B cell (primary cell): Measurements from ENCODE around the gene KCNA10. TPM values are rescaled to one million over a fixed set of nuclear protein-coding genes. Genes with fewer than 3 reads are reported as not detected.

Experiments used
- ATAC-seq: fragments of 200-7000 bp; cut with Tn5 transposase; one replicate; pipeline ENCODE4 v1.10.0; 2021; ENCODE audit warnings: low read depth, mild to moderate bottlenecking, moderate number of reproducible peaks, moderate library complexity
- CTCF ChIA-PET: fragments of 350-600 bp; sonication (Branson Sonifier 250); formaldehyde crosslinking; loops from one replicate; lab custom pipeline; 2021; ENCODE audit warnings: antibody characterized with exemption, inconsistent platforms; lab: Charles Lee
- POLR2A ChIA-PET: fragments of 350-600 bp; sonication (Branson Sonifier 250); formaldehyde crosslinking; loops from one replicate; lab custom pipeline; 2021; ENCODE audit warnings: antibody characterized with exemption; lab: Charles Lee
- DNase-seq: peaks from one replicate; pipeline ENCODE4 v3.0.0; 2013
- H2AFZ ChIP-seq: 2 replicates; pipeline ENCODE4 v1.6.1; 2012; ENCODE audit warnings: mild to moderate bottlenecking, low read depth, low read length; ENCODE audit not compliant: insufficient read depth, poor library complexity, severe bottlenecking
- H3K27ac ChIP-seq, 2 donors: 1 replicate in 1 of 2; 2 replicates in 1 of 2; pipeline ENCODE4 v1.5.1; 2012 to 2013; ENCODE audit warnings: low read length in 2 of 2, mild to moderate bottlenecking in 2 of 2, moderate library complexity in 1 of 2
- H3K27me3 ChIP-seq, 4 experiments: fragments of 200-600 bp in 1 of 4; sonication (generic) in 1 of 4; replicated peaks in 1 of 4; 1 replicate in 2 of 4; 2 replicates in 2 of 4; pipeline versions ENCODE4 v1.6.1 to v1.7.0; 2013 to 2016; ENCODE audit warnings: low read length in 3 of 4, mild to moderate bottlenecking in 2 of 4, mixed read lengths in 1 of 4, moderate library complexity in 1 of 4; ENCODE audit not compliant: insufficient read depth in 4 of 4, control insufficient read depth in 3 of 4; ENCODE audit errors: control extremely low read depth in 1 of 4
- H3K36me3 ChIP-seq, 2 experiments: replicated peaks in 1 of 2; 1 replicate in 1 of 2; 2 replicates in 1 of 2; pipeline versions ENCODE4 v1.6.1 to v1.7.1; 2013; ENCODE audit warnings: low read length in 1 of 2; ENCODE audit not compliant: insufficient read depth in 2 of 2, control insufficient read depth in 1 of 2; ENCODE audit errors: control extremely low read depth in 1 of 2, extremely low read depth in 1 of 2
- H3K4me1 ChIP-seq, 2 donors: fragments of 200-600 bp in 1 of 2; sonication (generic) in 1 of 2; 1 replicate in 1 of 2; 2 replicates in 1 of 2; pipeline versions ENCODE4 v1.5.1 to v1.6.1; 2013 to 2017; ENCODE audit warnings: low read length in 2 of 2; ENCODE audit not compliant: control insufficient read depth in 2 of 2, insufficient read depth in 2 of 2
- H3K4me2 ChIP-seq: replicated peaks from 2 replicates; pipeline ENCODE3; 2012; ENCODE audit warnings: mild to moderate bottlenecking, low read depth, low read length; ENCODE audit not compliant: poor library complexity, severe bottlenecking
- H3K4me3 ChIP-seq, 5 experiments: fragments of 200-600 bp in 1 of 5; sonication (generic) in 1 of 5; 1 replicate in 3 of 5; 2 replicates in 2 of 5; pipeline versions ENCODE4 v1.5.1 to v1.7.0; 2011 to 2016; ENCODE audit warnings: low read length in 4 of 5, mild to moderate bottlenecking in 4 of 5, low read depth in 2 of 5, control low read depth in 1 of 5, moderate library complexity in 1 of 5; ENCODE audit not compliant: insufficient read depth in 1 of 5; ENCODE audit errors: control extremely low read depth in 1 of 5, extremely low read depth in 1 of 5
- H3K79me2 ChIP-seq: fragments of 200-600 bp; sonication (generic); one replicate; pipeline ENCODE4 v1.6.0; 2016; ENCODE audit warnings: low read length; ENCODE audit not compliant: control insufficient read depth, insufficient read depth
- H3K9ac ChIP-seq: fragments of 200-600 bp; sonication (generic); 2 replicates; pipeline ENCODE4 v1.6.1; 2017; ENCODE audit warnings: mild to moderate bottlenecking, low read length, moderate library complexity
- H3K9me3 ChIP-seq, 3 donors: one replicate each; pipeline versions ENCODE4 v1.6.1 to v1.7.1; 2013; ENCODE audit warnings: low read length in 2 of 3; ENCODE audit not compliant: control insufficient read depth in 2 of 3, insufficient read depth in 1 of 3; ENCODE audit errors: control extremely low read depth in 1 of 3
- H4K20me1 ChIP-seq: 2 replicates; pipeline ENCODE4 v1.6.0; 2012; ENCODE audit warnings: mild to moderate bottlenecking, low read length; ENCODE audit not compliant: insufficient read depth, control insufficient read depth, poor library complexity, severe bottlenecking
- H3K27ac Mint-ChIP-seq: one replicate; pipeline ENCODE4 v1.8.0; 2021; ENCODE audit warnings: mixed read lengths
- H3K27me3 Mint-ChIP-seq: one replicate; pipeline ENCODE4 v1.8.0; 2021; ENCODE audit warnings: mixed read lengths
- H3K4me1 Mint-ChIP-seq: one replicate; pipeline ENCODE4 v1.8.0; 2021; ENCODE audit warnings: mixed read lengths
- H3K4me3 Mint-ChIP-seq: one replicate; pipeline ENCODE4 v1.8.0; 2021; ENCODE audit warnings: mixed read lengths
- H3K9me3 Mint-ChIP-seq: one replicate; pipeline ENCODE4 v1.8.0; 2022; ENCODE audit warnings: mixed read lengths; ENCODE audit not compliant: insufficient read depth
- CTCF ChIP-seq: fragments of 200-600 bp; IDR thresholded peaks from one replicate; pipeline ENCODE4 v1.8.0; 2022; ENCODE audit warnings: antibody characterized with exemption, mild to moderate bottlenecking
- EZH2 ChIP-seq: IDR thresholded peaks from 2 replicates; pipeline ENCODE4 v1.6.1; 2012; ENCODE audit warnings: borderline replicate concordance, low read depth, mild to moderate bottlenecking, moderate library complexity, low read length; ENCODE audit not compliant: insufficient read depth, poor library complexity, severe bottlenecking
- WGBS: methylation state at CpG from one replicate; pipeline ENCODE4 v1.1.5; 2013; ENCODE audit warnings: missing lambda C conversion rate; ENCODE audit not compliant: insufficient coverage; 5-methylcytosine and 5-hydroxymethylcytosine counted together
- intact Hi-C: fragments of 100-400 bp; cut with micrococcal nuclease; formaldehyde crosslinking; loops from one replicate; pipeline ENCODE4 v1.10.0; 2022
- polyA plus RNA-seq: library from polyadenylated mRNA; depleted of rRNA; stranded (reverse); fragments of >200 nt; gene quantifications from 2 replicates; pipeline ENCODE4 v1.2.3, GENCODE V29; 2012
- total RNA-seq, 2 donors: library from RNA; stranded (reverse); fragments of 120-200 nt in 1 of 2; gene quantifications; 1 replicate in 1 of 2; 2 replicates in 1 of 2; pipeline versions ENCODE4 v1.2.3 to v1.2.4, GENCODE V29; 2013 to 2022

Gene KCNA10
- total and polyA plus RNA-seq, 2 donors (not counting 1 experiment from before 2014, with no cell fraction given) = not detected

GRCh38 chr1:110501488-110502132 lies 17.4 kb downstream of the KCNA10 start:
- Histone ChIP-seq H3K4me1 (peaks cover 7 to 9% of the 10 kb centered on the region in 2 donors), H3K27ac (no peak overlapping the region), H3K27me3 (no peaks in the 10 kb centered on the region), H3K9ac (no peak overlapping the region), H3K9me3 (no peaks in the 10 kb centered on the region), H3K4me2 (no peak overlapping the region), H2AFZ (no peak overlapping the region), H4K20me1 (no peaks in the 10 kb centered on the region), H3K79me2 (no peaks in the 10 kb centered on the region), H3K36me3 (no peaks in the 10 kb centered on the region), H3K4me3 (no peak overlapping the region)
- no peak for ATAC-seq
- intact Hi-C loops = no loop called here
- H3K9me3 Mint-ChIP-seq = no peaks in the 10 kb centered on the region
- DNase-seq = no peak
- no peak overlapping the region for H3K27ac Mint-ChIP-seq
- 93% methylated on average over 5 of the region's 6 CpGs for WGBS
- CTCF ChIA-PET = interaction anchor here (1.1 to 14.1 kb wide), 2 partner anchors 300 to 442 kb away, joined by 3 to 531 read pairs; partner anchors contain the start of gene KCNC4
- peaks cover 12% of the 10 kb centered on the region for H3K4me1 Mint-ChIP-seq
- POLR2A ChIA-PET = interaction anchor here (1.0 kb wide), 1 partner anchor 258 kb away, joined by 3 read pairs; no protein-coding TSS in a partner anchor
- H3K4me3 Mint-ChIP-seq = no peak overlapping the region
- H3K27me3 Mint-ChIP-seq = peaks cover 4% of the 10 kb centered on the region
- TF ChIP-seq EZH2 (no peak), CTCF (no peak)

DNA sequence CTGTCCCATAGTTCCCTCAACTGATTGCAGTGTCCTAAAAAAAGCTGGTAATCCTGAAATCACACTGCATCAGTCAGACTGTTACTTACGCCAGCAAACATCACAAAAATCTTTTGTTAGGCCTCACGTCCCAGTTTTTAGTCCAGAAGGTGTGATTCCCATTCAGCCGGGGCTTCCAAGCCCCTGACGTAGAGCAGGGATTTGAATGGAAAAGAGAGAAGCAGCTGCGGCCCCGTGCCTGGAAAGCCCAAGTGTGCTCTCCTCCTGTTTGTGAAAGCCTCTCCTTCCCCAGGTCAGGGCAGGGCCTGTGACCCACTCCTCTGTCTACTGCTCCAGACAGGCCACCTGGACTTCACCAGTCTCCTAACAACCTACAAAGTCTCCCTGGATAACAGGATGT lies 20.7 kb downstream of the KCNA10 start:
- Histone ChIP-seq H3K9me3 (no peaks in the 10 kb centered on the region), H3K27ac (no peak overlapping the region), H3K4me1 (peaks cover 7 to 9% of the 10 kb centered on the region in 2 donors), H3K27me3 (no peaks in the 10 kb centered on the region), H4K20me1 (no peaks in the 10 kb centered on the region), H3K4me3 (no peak overlapping the region), H3K9ac (no peak overlapping the region), H2AFZ (no peak overlapping the region), H3K4me2 (no peak overlapping the region), H3K36me3 (no peaks in the 10 kb centered on the region), H3K79me2 (no peaks in the 10 kb centered on the region)
- Mint-ChIP-seq H3K4me1 (peaks cover 12% of the 10 kb centered on the region), H3K27me3 (no peaks in the 10 kb centered on the region), H3K9me3 (no peaks in the 10 kb centered on the region), H3K4me3 (no peak overlapping the region), H3K27ac (no peak overlapping the region)
- intact Hi-C loops = no loop called here
- ATAC-seq = no peak
- POLR2A ChIA-PET = no interaction called here
- WGBS = 81% methylated on average over 5 of the region's 6 CpGs
- no peak for DNase-seq
- TF ChIP-seq EZH2 = no peak
- TF ChIP-seq CTCF = no peak
- CTCF ChIA-PET = interaction anchor here (0.8 to 14.1 kb wide), 8 partner anchors 11 to 445 kb away, joined by 3 to 531 read pairs (median 18); partner anchors contain the start of gene KCNC4
